Ovary (tissue), 9 donors: ENCODE measurements around the gene KIF26B. TPM values are rescaled to one million over a fixed set of nuclear protein-coding genes. Genes with fewer than 3 reads are reported as not detected.

ENCODE experiments used
- DNase-seq, 5 donors: peaks; one replicate each; pipeline ENCODE4 v3.0.0-alpha.2; 2019 to 2020
- H3K27ac ChIP-seq, 2 donors: fragments of 200-600 bp; one replicate each; pipeline versions ENCODE4 v1.5.1 to v1.8.0; 2019 to 2022
- H3K27me3 ChIP-seq: fragments of 200-600 bp; one replicate; pipeline ENCODE4 v1.8.0; 2022
- H3K36me3 ChIP-seq: fragments of 200-600 bp; sonication (generic); one replicate; pipeline ENCODE4 v1.5.1; 2019
- H3K4me1 ChIP-seq: one replicate; pipeline ENCODE4 v1.8.1; 2013; ENCODE audit warnings: mild to moderate bottlenecking, moderate library complexity; ENCODE audit not compliant: insufficient read depth
- H3K4me3 ChIP-seq: fragments of 200-600 bp; sonication (generic); one replicate; pipeline ENCODE4 v1.5.1; 2017
- H3K9me3 ChIP-seq, 2 donors: fragments of 200-600 bp in 1 of 2; sonication (generic) in 1 of 2; one replicate each; pipeline versions ENCODE4 v1.5.1 to v1.8.1; 2013 to 2019; ENCODE audit warnings: mild to moderate bottlenecking in 1 of 2, moderate library complexity in 1 of 2
- CTCF ChIP-seq, 3 donors: fragments of 450-650 bp in 2 of 3; fragments of 200-600 bp in 1 of 3; IDR thresholded peaks; one replicate each; pipeline versions ENCODE4 v1.5.1 to v1.8.0; 2016 to 2022; ENCODE audit warnings: antibody characterized with exemption in 3 of 3, mild to moderate bottlenecking in 1 of 3
- EP300 ChIP-seq: sonication (generic); formaldehyde crosslinking; IDR thresholded peaks from one replicate; pipeline ENCODE4 v1.6.1; 2017; ENCODE audit warnings: antibody characterized with exemption
- POLR2A ChIP-seq: fragments of 450-650 bp; IDR thresholded peaks from one replicate; pipeline ENCODE4 v1.6.1; 2017; ENCODE audit warnings: antibody characterized with exemption, mild to moderate bottlenecking, moderate library complexity
- WGBS, 3 donors: extraction: QIAGEN DNeasy Blood & Tissue Kit in 1 of 3; methylation state at CpG; one replicate each; pipeline versions ENCODE4 v1.1.5 to v1.1.7; 2013 to 2017; 5-methylcytosine and 5-hydroxymethylcytosine counted together
- intact Hi-C, 4 donors: fragments of 100-400 bp; cut with DNase I; formaldehyde crosslinking; loops; one replicate each; pipeline versions ENCODE4 v1.11.0 to v1.15.1; 2022 to 2023
- polyA plus RNA-seq, 2 donors: library from polyadenylated mRNA; stranded (reverse); fragments of 200-250 nt in 1 of 2; fragments of 350-450 nt in 1 of 2; fragmentation: Illumina TruSeq in 1 of 2; extraction: RNeasy Lipid Tissue Mini Kit (QIAGEN cat#74804) in 1 of 2; gene quantifications; one replicate each; pipeline ENCODE4 v1.2.3, GENCODE V29; 2013 to 2014
- total RNA-seq, 7 donors: library from RNA; depleted of rRNA in 2 of 7; stranded (reverse); fragments of >200 nt in 2 of 7; fragmentation: NEBNext Ultra II Directional in 3 of 7; extraction: Animal tissue kit (Norgen Biotek cat#: 25700) in 3 of 7; gene quantifications; one replicate each; pipeline versions ENCODE4 v1.1.0 to v1.2.4, GENCODE V29; 2016 to 2023
- donor health status: DM: no; HTN: no; CAD: no; lungs with moderate emphysema.
- donor health status: DM: no; HTN: no; CAD: no.
- donor health status: Bipolar disorder and iron deficiency.
- donor health status: DM: yes; HTN: yes; CAD: no.
- donor health status: DM: no; HTN: no; CAD: no.
- donor health status: DM: yes; HTN: yes; CAD: no.

KIF26B gene
- total and polyA plus RNA-seq, 9 donors = 0.28 to 4.0 (median 0.54) TPM

GRCh38 chr1:245690946-245691541 is 536.3 kb downstream of the KIF26B start:
- Histone ChIP-seq H3K9me3 (no peaks in the 10 kb centered on the region), H3K27ac (no peak overlapping the region), H3K4me3 (no peak overlapping the region), H3K36me3 (no peaks in the 10 kb centered on the region), H3K4me1 (no peaks in the 10 kb centered on the region), H3K27me3 (no peaks in the 10 kb centered on the region)
- no peak for DNase-seq
- WGBS, 3 donors = 83 to 86% (median 84%) methylated on average over 13 of the region's 13 CpGs
- intact Hi-C loops = loop anchor here in 1 of 4 donors (5.0 kb wide), 1 partner anchor 369 kb away; no protein-coding TSS in a partner anchor
- TF ChIP-seq EP300 (no peak), POLR2A (no peak), CTCF (IDR thresholded peaks at IDR 0.05) (no peak)

GRCh38 chr1:245691897-245692296 is 537.1 kb downstream of the KIF26B start:
- 69 to 84% (median 73%) methylated on average over 3 of the region's 3 CpGs for WGBS, 3 donors
- DNase-seq = no peak
- Histone ChIP-seq H3K27ac (no peak overlapping the region), H3K36me3 (no peaks in the 10 kb centered on the region), H3K4me1 (no peaks in the 10 kb centered on the region), H3K9me3 (no peaks in the 10 kb centered on the region), H3K4me3 (no peak overlapping the region), H3K27me3 (no peaks in the 10 kb centered on the region)
- intact Hi-C loops = loop anchor here in 1 of 4 donors (5.0 kb wide), 1 partner anchor 370 kb away; no protein-coding TSS in a partner anchor
- TF ChIP-seq CTCF (IDR thresholded peaks at IDR 0.05) = no peak
- no peak for TF ChIP-seq EP300
- no peak for TF ChIP-seq POLR2A

- H3K27ac ChIP-seq = no peak overlapping the region
- intact Hi-C loops = loop anchor here in 1 of 4 donors (5.0 kb wide), 1 partner anchor 370 kb away; no protein-coding TSS in a partner anchor
- no peaks in the 10 kb centered on the region for H3K27me3 ChIP-seq
- H3K36me3 ChIP-seq = no peaks in the 10 kb centered on the region
- 93 to 96% (median 94%) methylated on average over 12 of the region's 12 CpGs for WGBS, 3 donors
- DNase-seq = no peak
- H3K4me1 ChIP-seq = no peaks in the 10 kb centered on the region
- no peak overlapping the region for H3K4me3 ChIP-seq
- H3K9me3 ChIP-seq = no peaks in the 10 kb centered on the region
- no peak for TF ChIP-seq CTCF (IDR thresholded peaks at IDR 0.05)
These were observed 537.5 kb downstream of the KIF26B start for GRCh38 chr1:245692318-245692717.

GRCh38 chr1:245693116-245693793 is 538.5 kb downstream of the KIF26B start:
- H3K27ac ChIP-seq = no peak overlapping the region
- no peaks in the 10 kb centered on the region for H3K36me3 ChIP-seq
- H3K4me1 ChIP-seq = no peaks in the 10 kb centered on the region
- no peaks in the 10 kb centered on the region for H3K27me3 ChIP-seq
- DNase-seq = no peak
- intact Hi-C loops = loop anchor here in 1 of 4 donors (5.0 kb wide), 1 partner anchor 371 kb away; no protein-coding TSS in a partner anchor
- no peaks in the 10 kb centered on the region for H3K9me3 ChIP-seq
- TF ChIP-seq CTCF (IDR thresholded peaks at IDR 0.05) (no peak), EP300 (no peak), POLR2A (no peak)
- H3K4me3 ChIP-seq = no peak overlapping the region
- WGBS, 3 donors = 83 to 93% (median 87%) methylated on average over 8 of the region's 8 CpGs
